HCT116 (cell line): ENCODE measurements around the gene CDC42BPA. TPM values are rescaled to one million over a fixed set of nuclear protein-coding genes. Genes with fewer than 3 reads are reported as not detected.

Experiments used
- ATAC-seq: fragments of 200-7000 bp; cut with Tn5 transposase; 2 replicates; pipeline ENCODE4 v1.9.1; 2020; ENCODE audit warnings: mild to moderate bottlenecking, moderate library complexity
- BruUV-seq: library from RNA; stranded (reverse); fragments of 400-500 nt; replicated peaks from 2 replicates; lab custom pipeline; 2021; lab: Mats Ljungman, UMichigan
- CTCF ChIA-PET: fragments of 300-600 bp; sonication (Branson Sonifier 250); formaldehyde crosslinking; loops from one replicate; lab custom pipeline; 2021; ENCODE audit warnings: antibody characterized with exemption; lab: Charles Lee
- POLR2A ChIA-PET: fragments of 300-600, 350-600 bp; sonication (Branson Sonifier 250); formaldehyde crosslinking; loops from one replicate; lab custom pipeline; 2021; ENCODE audit warnings: antibody characterized with exemption; lab: Charles Lee
- RAD21 ChIA-PET, 2 experiments: fragments of 300-600 bp; sonication (Branson Sonifier 250); formaldehyde crosslinking; loops; one replicate each; lab custom pipeline; 2023; ENCODE audit warnings: low total read pairs in 2 of 2; ENCODE audit not compliant: uncharacterized antibody in 2 of 2, unreplicated experiment in 2 of 2, low non-redundant PET in 1 of 2; lab: Charles Lee
- DNase-seq: peaks from one replicate; pipeline ENCODE4 v3.0.0-alpha.2; 2010; ENCODE audit warnings: low read depth, low spot score
- H2AFZ ChIP-seq: fragments of 200-600 bp; shearing (Covaris generic), sonication (generic); 2 replicates; pipeline ENCODE4 v1.6.1; 2017; ENCODE audit warnings: low read depth, mixed run types, mixed read lengths, antibody characterized with exemption, low read length; ENCODE audit not compliant: poor library complexity, severe bottlenecking
- H3K27ac ChIP-seq: 2 replicates; pipeline ENCODE4 v1.5.1; 2012; ENCODE audit warnings: low read depth, low read length
- H3K27me3 ChIP-seq: fragments of 200-600 bp; sonication (generic); 2 replicates; pipeline ENCODE4 v1.6.1; 2016; ENCODE audit warnings: mixed run types, low read length, mixed read lengths; ENCODE audit not compliant: insufficient read depth
- H3K36me3 ChIP-seq, 2 experiments: fragments of 200-500 bp in 1 of 2; fragments of 200-600 bp in 1 of 2; sonication (Bioruptor generic) in 1 of 2; sonication (generic) in 1 of 2; 2 replicates each; pipeline versions ENCODE4 v1.5.1 to v1.6.1; 2014 to 2016; ENCODE audit warnings: low read length in 2 of 2, inconsistent platforms in 1 of 2, mixed read lengths in 1 of 2, mixed run types in 1 of 2; ENCODE audit not compliant: insufficient read depth in 2 of 2, control insufficient read depth in 1 of 2
- H3K4me1 ChIP-seq, 2 experiments: fragments of 200-600 bp in 1 of 2; sonication (generic) in 1 of 2; 2 replicates each; pipeline versions ENCODE4 v1.5.1 to v1.6.1; 2012 to 2017; ENCODE audit warnings: low read length in 2 of 2, inconsistent platforms in 1 of 2, mild to moderate bottlenecking in 1 of 2, mixed read lengths in 1 of 2, mixed run types in 1 of 2, moderate library complexity in 1 of 2; ENCODE audit not compliant: insufficient read depth in 2 of 2, control insufficient read depth in 1 of 2
- H3K4me2 ChIP-seq: fragments of 200-600 bp; sonication (generic); 2 replicates; pipeline ENCODE4 v1.6.1; 2017; ENCODE audit warnings: mixed run types, low read length, mixed read lengths
- H3K4me3 ChIP-seq, 2 experiments: fragments of 200-600 bp in 1 of 2; sonication (generic) in 1 of 2; replicated peaks in 1 of 2; 2 replicates each; pipeline ENCODE4 v1.5.1; 2011 to 2016; ENCODE audit warnings: low read length in 2 of 2, control low read depth in 1 of 2, low read depth in 1 of 2, mild to moderate bottlenecking in 1 of 2, mixed read lengths in 1 of 2, mixed run types in 1 of 2
- H3K79me2 ChIP-seq: fragments of 200-600 bp; sonication (generic); 2 replicates; pipeline ENCODE4 v1.6.1; 2017; ENCODE audit warnings: mild to moderate bottlenecking, mixed run types, low read length, moderate library complexity, mixed read lengths; ENCODE audit not compliant: insufficient read depth
- H3K9ac ChIP-seq: fragments of 200-600 bp; sonication (generic); 2 replicates; pipeline ENCODE4 v1.6.1; 2016; ENCODE audit warnings: low read length, mixed read lengths
- H3K9me2 ChIP-seq: fragments of 200-600 bp; sonication (generic), shearing (Covaris generic); 2 replicates; pipeline ENCODE4 v1.6.1; 2017; ENCODE audit warnings: mixed run types, mild to moderate bottlenecking, moderate library complexity; ENCODE audit not compliant: insufficient read depth
- H3K9me3 ChIP-seq, 2 experiments: fragments of 200-500 bp in 1 of 2; fragments of 200-600 bp in 1 of 2; sonication (Bioruptor generic) in 1 of 2; sonication (generic) in 1 of 2; 2 replicates each; pipeline ENCODE4 v1.6.1; 2014 to 2017; ENCODE audit warnings: low read length in 2 of 2, mixed read lengths in 2 of 2, inconsistent platforms in 1 of 2, low read depth in 1 of 2, mild to moderate bottlenecking in 1 of 2, mixed run types in 1 of 2, moderate library complexity in 1 of 2; ENCODE audit not compliant: control insufficient read depth in 1 of 2, insufficient read depth in 1 of 2
- H4K20me1 ChIP-seq: fragments of 200-600 bp; sonication (generic), shearing (Covaris generic); 2 replicates; pipeline ENCODE4 v1.6.1; 2017; ENCODE audit warnings: mixed run types, mild to moderate bottlenecking, moderate library complexity; ENCODE audit not compliant: insufficient read depth
- EGR1 ChIP-seq: IDR thresholded peaks from 2 replicates; pipeline ENCODE4 v1.6.1; 2012; ENCODE audit warnings: low read depth
- EZH2phosphoT487 ChIP-seq: fragments of 200-600 bp; IDR thresholded peaks from 2 replicates; pipeline ENCODE4 v1.6.1; 2018; ENCODE audit warnings: antibody characterized with exemption, borderline replicate concordance
- POLR2A ChIP-seq: IDR thresholded peaks from 2 replicates; pipeline ENCODE4 v1.7.0; 2011; ENCODE audit warnings: borderline replicate concordance; ENCODE audit not compliant: insufficient read depth, insufficient read length; ENCODE audit errors: extremely low read depth
- RAD21 ChIP-seq: IDR thresholded peaks from 2 replicates; pipeline ENCODE4 v1.6.1; 2012; ENCODE audit warnings: low read depth, mild to moderate bottlenecking
- SIN3A ChIP-seq: IDR thresholded peaks from 2 replicates; pipeline ENCODE4 v1.6.1; 2012; ENCODE audit warnings: low read depth
- SP1 ChIP-seq: IDR thresholded peaks from 2 replicates; pipeline ENCODE4 v1.6.1; 2012; ENCODE audit warnings: low read depth
- TCF7L2 ChIP-seq: IDR thresholded peaks from 2 replicates; pipeline ENCODE4 v1.7.0; 2011; ENCODE audit warnings: borderline replicate concordance, inconsistent platforms; ENCODE audit not compliant: insufficient read depth, insufficient read length; ENCODE audit errors: extremely low read depth
- YY1 ChIP-seq: IDR thresholded peaks from 2 replicates; pipeline ENCODE4 v1.6.1; 2011; ENCODE audit warnings: low read length, low read depth, moderate library complexity, mild to moderate bottlenecking; ENCODE audit not compliant: insufficient replicate concordance; ENCODE audit errors: extremely low read depth
- ZFX ChIP-seq: fragments of 450-650 bp; IDR thresholded peaks from 2 replicates; pipeline ENCODE4 v1.6.1; 2017
- ZNF274 ChIP-seq: fragments of 200-500 bp; sonication (Bioruptor generic); IDR thresholded peaks from 2 replicates; pipeline ENCODE4 v1.6.1; 2014; ENCODE audit warnings: mild to moderate bottlenecking, low read depth, low read length, inconsistent platforms
- intact Hi-C: fragments of 100-400 bp; cut with micrococcal nuclease; formaldehyde crosslinking; loops from 2 replicates; pipeline ENCODE4 v1.10.0; 2022
- total RNA-seq: library from RNA; stranded (reverse); gene quantifications from one replicate; pipeline ENCODE4 v1.2.1, GENCODE V29; 2021; ENCODE audit not compliant: unreplicated experiment
- TF ChIP-seq, protein P1 (sequence below): IDR thresholded peaks from 2 replicates; pipeline ENCODE4 v1.6.1; 2012; ENCODE audit warnings: low read depth
- TF ChIP-seq, protein P2 (sequence below): IDR thresholded peaks from 2 replicates; pipeline ENCODE4 v1.6.1; 2012

CDC42BPA gene
- total RNA-seq, 1 experiment from 2014 or later = 44.0 TPM

DNA sequence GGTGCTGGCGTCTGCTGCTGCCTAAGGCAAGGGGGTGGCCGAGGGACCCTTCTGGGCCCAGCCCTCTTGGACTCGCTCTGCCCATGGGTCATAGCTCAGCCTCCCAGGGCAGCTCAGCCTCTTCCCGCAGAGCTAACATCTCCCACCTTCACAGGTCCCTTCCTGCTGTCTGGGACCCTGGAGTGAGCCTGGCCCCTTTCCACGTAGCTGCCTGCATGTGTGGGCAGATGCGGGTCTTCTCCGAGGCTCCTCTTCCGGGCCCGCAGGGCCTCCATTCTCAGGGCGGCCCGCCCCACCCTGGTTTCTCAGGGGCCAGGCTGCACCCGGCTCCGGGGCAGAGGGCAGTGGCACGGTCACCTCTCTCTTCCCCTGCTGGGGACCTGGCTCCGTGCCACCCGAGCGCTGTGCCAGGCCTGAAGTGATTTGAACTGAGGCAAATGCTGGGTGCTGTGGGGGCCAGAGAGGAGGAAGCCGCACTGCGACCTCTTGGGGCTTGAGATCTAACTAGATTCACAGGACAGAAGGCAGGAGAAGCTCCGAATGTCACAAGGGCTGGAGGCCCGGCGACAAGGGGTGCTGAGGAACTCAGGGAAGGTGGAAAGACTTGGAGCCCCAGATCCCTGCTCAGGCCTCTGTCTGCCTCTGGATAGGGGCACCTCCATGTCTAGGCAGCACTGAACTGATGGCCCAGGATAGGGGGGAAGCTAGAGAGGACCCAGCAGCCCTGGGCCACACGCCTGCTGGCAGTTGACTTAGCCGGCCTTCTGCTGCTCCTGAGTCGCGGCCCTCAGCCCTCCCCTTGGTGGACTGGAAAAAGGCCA lies 337.5 kb downstream of the CDC42BPA start:
- H3K9ac ChIP-seq = no peak overlapping the region
- H3K79me2 ChIP-seq = no peaks in the 10 kb centered on the region
- intact Hi-C loops = no loop called here
- H4K20me1 ChIP-seq = no peaks in the 10 kb centered on the region
- no peaks in the 10 kb centered on the region for H3K4me1 ChIP-seq
- POLR2A ChIA-PET = no interaction called here
- no peak for TF ChIP-seq ZNF274
- no peak for TF ChIP-seq EGR1
- no peak for TF ChIP-seq TCF7L2
- TF ChIP-seq SIN3A = no peak
- no peak for TF ChIP-seq RAD21
- TF ChIP-seq, protein P1, sequence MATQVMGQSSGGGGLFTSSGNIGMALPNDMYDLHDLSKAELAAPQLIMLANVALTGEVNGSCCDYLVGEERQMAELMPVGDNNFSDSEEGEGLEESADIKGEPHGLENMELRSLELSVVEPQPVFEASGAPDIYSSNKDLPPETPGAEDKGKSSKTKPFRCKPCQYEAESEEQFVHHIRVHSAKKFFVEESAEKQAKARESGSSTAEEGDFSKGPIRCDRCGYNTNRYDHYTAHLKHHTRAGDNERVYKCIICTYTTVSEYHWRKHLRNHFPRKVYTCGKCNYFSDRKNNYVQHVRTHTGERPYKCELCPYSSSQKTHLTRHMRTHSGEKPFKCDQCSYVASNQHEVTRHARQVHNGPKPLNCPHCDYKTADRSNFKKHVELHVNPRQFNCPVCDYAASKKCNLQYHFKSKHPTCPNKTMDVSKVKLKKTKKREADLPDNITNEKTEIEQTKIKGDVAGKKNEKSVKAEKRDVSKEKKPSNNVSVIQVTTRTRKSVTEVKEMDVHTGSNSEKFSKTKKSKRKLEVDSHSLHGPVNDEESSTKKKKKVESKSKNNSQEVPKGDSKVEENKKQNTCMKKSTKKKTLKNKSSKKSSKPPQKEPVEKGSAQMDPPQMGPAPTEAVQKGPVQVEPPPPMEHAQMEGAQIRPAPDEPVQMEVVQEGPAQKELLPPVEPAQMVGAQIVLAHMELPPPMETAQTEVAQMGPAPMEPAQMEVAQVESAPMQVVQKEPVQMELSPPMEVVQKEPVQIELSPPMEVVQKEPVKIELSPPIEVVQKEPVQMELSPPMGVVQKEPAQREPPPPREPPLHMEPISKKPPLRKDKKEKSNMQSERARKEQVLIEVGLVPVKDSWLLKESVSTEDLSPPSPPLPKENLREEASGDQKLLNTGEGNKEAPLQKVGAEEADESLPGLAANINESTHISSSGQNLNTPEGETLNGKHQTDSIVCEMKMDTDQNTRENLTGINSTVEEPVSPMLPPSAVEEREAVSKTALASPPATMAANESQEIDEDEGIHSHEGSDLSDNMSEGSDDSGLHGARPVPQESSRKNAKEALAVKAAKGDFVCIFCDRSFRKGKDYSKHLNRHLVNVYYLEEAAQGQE = no peak
- TF ChIP-seq SP1 = no peak
- TF ChIP-seq EZH2phosphoT487 = no peak
- TF ChIP-seq POLR2A = no peak
- TF ChIP-seq YY1 = no peak
- TF ChIP-seq ZFX = no peak
- TF ChIP-seq, protein P2, sequence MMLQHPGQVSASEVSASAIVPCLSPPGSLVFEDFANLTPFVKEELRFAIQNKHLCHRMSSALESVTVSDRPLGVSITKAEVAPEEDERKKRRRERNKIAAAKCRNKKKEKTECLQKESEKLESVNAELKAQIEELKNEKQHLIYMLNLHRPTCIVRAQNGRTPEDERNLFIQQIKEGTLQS = no peak
- TF ChIP-seq, all 23 proteins: peak for 0
- Histone ChIP-seq H3K36me3 (no peaks in the 10 kb centered on the region), H2AFZ (no peak overlapping the region), H3K27ac (no peak overlapping the region), H3K4me2 (no peak overlapping the region), H3K9me3 (no peaks in the 10 kb centered on the region), H3K4me3 (no peak overlapping the region), H3K27me3 (no peaks in the 10 kb centered on the region), H3K9me2 (no peaks in the 10 kb centered on the region)
- RAD21 ChIA-PET = no interaction called here
- DNase-seq = no peak
- CTCF ChIA-PET = no interaction called here
- no TSS peak for BruUV-seq
- no peak for ATAC-seq
